Measurements from ENCODE around the gene EPHB2.

DNA sequence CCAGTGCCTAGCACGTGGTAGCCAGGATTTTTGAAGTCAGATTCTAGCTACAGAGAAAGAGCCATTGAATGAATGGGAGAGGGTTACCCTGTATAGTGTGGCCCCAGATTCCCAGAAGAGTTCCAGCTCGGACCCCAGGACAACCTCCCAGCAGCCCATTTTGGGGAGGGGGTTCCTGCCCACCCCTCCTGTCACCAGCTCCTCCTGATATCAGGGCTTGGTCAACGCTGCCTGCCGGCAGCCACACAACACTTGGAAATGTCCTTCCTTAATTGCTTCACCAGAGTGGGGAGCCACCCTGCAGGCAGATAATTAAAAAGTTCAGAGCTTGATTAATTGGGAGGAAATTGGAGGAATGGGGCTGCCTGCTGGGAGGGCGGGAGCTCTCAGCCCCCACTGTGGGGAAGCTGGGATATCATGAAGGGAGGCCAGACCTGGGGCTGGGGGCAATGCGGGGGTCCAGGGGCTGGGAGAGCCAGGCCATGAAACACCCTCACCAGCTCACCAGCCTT, 141.6 kb downstream of the EPHB2 start:
- TF ChIP-seq, protein P1, sequence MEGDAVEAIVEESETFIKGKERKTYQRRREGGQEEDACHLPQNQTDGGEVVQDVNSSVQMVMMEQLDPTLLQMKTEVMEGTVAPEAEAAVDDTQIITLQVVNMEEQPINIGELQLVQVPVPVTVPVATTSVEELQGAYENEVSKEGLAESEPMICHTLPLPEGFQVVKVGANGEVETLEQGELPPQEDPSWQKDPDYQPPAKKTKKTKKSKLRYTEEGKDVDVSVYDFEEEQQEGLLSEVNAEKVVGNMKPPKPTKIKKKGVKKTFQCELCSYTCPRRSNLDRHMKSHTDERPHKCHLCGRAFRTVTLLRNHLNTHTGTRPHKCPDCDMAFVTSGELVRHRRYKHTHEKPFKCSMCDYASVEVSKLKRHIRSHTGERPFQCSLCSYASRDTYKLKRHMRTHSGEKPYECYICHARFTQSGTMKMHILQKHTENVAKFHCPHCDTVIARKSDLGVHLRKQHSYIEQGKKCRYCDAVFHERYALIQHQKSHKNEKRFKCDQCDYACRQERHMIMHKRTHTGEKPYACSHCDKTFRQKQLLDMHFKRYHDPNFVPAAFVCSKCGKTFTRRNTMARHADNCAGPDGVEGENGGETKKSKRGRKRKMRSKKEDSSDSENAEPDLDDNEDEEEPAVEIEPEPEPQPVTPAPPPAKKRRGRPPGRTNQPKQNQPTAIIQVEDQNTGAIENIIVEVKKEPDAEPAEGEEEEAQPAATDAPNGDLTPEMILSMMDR (IDR thresholded peaks at IDR 0.05): no peak
- TF ChIP-seq EZH2 (IDR thresholded peaks at IDR 0.05; ENCODE audit: borderline replicate concordance, insufficient read depth, low read depth, low read length, poor library complexity, severe bottlenecking): no peak

All from B cell (primary cell).